NAMALWA (cell line): ENCODE measurements around the gene ADCY9.

ENCODE experiments used
- DNase-seq: peaks from one replicate; pipeline ENCODE4 v3.0.0-alpha.2; 2015; ENCODE audit warnings: low spot score

Gene ADCY9

DNA sequence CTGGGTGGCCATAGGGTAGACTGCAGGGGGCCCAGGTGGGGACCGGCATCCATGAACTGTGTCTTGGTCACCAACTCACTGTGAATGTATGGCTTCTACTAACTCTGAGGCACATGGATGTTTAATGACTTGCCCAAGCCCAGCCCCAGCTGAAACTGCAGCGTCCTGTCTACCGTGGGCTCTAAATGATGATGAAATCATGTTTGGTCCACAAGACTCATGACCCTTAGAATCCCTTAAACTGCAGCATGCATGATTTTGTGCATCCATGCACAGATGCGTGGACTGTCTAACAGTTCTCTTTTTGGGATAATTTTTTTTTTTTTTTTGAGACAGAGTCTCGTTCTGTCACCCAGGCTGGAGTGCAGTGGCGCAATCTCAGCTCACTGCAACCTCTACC is 203.3 kb downstream of the ADCY9 start:
- DNase-seq, result no peak
